ENCODE data around the gene DHRS7B.

- TF ChIP-seq CTCF (IDR thresholded peaks at IDR 0.05) (peak; percentile 27; the same call in 1 of the 2 replicates), POLR2AphosphoS5 (IDR thresholded peaks at IDR 0.05; ENCODE audit: low read depth, low read length) (no peak), TCF7L2 (IDR thresholded peaks at IDR 0.05; ENCODE audit: low read depth, low read length) (no peak), REST (IDR thresholded peaks at IDR 0.05; ENCODE audit: insufficient read depth in 1 of 2, low read depth in 2 of 2, low read length in 1 of 2) (no peak)
Observed at GRCh38 chr17:21095735-21096134, 31.0 kb upstream of the DHRS7B start.

All from Panc1 (cell line).